G401.6 (cell line): Measurements from ENCODE around the gene RASGRF2.
"Not testable (repeated sequence)": the region's sequence is repeated elsewhere in the genome, so short reads cannot be mapped to it uniquely, and the experiment has no call there.

ENCODE experiments used
- FAIRE-seq: peaks from 2 replicates; lab custom pipeline; 2012; peaks lifted over from hg19 to GRCh38; lab: Jason Lieb, UNC

Gene RASGRF2

DNA sequence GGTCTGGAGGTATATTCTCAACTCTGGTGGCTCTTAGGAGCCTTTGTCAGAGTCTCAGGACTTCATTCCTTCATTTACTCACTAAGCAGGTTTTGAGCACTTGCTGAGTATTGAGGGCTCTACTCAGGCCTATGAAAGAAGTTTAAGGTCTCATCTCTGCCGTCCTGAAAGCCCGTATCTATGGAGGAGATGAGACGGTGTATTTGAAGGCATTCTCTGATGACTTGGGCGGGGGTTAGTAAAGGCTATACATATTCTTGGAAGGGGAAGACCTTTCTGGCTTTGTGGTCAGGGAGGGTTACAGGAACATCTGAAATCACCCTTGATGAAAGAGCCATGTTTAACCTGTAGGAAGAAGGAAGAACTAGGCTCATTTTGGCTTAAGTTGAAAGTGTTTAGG, 21.9 kb downstream of the RASGRF2 start:
- FAIRE-seq, result no peak

DNA sequence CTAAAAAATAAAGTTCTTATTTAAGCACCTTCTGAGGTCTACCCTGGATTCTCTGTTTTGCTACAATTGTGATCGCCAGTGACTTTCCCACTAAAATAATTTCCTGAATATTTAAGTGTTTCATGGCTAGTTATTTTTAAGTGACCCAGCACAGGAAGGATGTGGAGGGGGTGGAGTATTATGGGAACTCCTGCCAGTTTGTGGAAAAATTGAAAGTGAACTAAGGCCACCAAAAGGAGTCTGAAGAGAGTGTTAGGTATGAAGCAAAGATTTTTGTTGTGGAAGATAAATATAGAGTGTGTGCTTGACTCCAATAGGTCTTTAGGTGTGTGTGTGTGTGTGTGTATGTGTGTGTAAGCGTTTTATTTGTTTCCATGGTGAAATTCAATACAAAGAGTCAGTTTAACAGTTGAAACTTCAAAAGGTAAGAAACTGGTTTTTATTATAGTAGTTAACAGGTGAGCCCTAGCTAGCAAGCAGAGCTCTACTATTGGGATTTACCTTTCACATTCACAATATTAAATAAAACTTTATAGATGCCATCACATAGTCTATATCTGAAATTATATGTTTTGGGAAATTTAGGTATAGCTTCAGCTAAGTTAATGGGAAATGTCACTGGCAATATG, 25.6 kb downstream of the RASGRF2 start:
- FAIRE-seq, result no peak

DNA sequence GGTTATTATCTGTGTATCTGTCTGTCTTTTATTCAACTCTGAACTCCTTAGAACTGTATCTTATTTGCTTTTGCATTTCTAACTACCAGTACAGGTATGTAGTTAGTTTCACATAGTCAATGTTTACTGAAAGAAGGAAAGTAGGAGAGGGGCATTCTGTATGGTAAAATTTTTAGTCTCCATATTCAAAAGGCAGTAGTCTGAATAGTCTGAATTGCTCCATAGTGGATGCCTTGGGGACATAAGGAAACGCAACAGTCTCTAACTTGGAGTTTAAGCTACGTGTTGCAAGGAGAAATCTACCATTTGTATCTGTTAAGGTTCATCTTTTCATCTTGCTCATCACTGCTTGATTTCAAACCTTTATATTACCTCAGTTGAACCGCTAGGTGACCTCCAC, 26.2 kb downstream of the RASGRF2 start:
- no peak for FAIRE-seq

DNA sequence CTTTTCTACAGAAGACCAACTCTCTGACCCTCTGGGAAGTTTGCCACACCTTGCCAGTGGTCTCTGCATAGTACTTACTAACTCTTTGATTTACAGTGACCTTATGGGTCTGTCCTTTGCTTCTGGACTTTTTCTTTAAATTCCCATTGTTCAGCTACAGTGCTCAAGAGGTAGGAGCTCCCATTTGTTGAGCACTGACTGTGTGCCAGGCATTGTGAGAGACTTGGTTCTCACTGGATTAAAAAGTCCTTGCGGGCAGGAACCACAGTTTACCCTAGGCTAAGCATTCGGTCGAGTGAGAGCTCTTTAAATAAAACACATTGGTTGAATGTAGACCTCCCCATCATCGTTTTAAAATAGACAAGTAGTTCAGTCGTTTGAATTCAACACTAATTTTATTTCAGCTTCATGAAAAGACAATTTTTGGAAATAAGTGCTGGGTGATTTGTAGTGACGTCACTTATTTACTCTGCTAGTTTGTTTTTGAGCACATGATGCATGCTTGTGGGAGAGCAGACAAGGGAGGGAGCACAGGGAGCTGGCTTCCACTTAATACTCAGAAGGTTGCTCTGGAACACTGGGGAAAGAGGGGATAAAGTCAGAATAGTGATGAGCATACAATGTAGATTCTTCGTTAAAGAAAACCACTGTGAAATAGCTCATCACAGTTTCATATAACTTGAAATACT, 27.1 kb downstream of the RASGRF2 start:
- no peak for FAIRE-seq

DNA sequence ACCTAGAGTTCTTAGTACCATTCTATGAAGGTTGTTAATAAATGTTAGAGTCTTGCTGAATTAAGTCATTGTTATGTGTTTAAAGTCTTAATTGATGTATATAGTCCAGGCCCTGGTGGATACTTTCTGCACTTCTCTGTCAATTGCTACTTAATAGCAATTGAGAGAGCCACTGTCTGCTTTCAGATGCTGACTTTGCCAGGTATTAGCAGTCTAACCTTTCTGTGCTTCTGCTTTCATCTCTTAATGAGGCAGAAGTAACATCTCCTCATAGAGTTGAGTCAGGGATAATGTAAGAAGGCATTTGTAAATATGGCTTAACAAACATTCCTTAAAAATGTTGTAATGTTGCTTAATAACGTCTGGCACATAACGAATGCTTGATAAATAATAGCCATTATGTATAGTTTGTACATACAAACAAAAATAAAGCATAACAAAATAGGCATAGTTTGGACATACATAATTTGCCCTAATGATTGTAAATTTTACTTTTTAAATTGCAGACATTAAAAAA, 28.3 kb downstream of the RASGRF2 start:
- no peak for FAIRE-seq

DNA sequence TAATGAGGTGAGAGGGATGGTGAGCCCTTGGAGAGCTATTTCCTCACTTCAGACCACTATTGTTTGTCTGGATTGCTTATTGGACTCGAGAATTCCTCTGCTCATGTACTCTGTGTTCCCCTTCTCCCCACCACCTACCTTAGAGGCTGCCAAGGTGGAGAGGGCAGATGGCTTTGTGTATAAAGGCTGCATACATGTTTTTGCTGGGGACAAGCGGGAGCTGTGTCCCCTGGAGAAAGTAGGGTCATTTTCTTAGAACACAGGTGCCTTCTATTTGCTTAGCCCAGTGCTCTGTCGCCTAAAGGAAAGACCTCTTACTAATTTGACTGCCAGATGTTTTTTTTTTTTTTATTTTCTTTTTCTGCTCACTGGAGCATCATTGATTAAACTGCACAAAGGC, 29.7 kb downstream of the RASGRF2 start:
- FAIRE-seq, result no peak

DNA sequence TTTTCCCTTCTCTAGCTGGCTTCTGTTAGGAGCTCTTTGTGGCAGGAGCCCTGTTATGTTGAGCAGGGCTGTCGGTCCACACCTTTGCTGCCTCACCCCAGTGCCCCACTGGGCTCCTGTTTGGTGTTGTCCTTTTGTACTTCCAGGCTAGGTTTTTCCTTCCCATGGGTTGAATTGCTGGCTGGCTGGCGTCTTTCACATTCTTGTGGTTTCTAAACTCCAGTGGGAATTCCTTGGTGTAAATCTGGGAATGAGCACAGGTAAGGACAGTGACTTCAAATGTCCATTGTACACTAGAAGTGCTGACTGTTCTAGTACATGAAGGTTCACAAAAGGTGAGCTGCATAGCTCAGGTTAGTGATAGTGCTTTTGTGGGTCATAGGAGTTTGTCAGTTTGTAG, 30.4 kb downstream of the RASGRF2 start:
- no peak for FAIRE-seq

DNA sequence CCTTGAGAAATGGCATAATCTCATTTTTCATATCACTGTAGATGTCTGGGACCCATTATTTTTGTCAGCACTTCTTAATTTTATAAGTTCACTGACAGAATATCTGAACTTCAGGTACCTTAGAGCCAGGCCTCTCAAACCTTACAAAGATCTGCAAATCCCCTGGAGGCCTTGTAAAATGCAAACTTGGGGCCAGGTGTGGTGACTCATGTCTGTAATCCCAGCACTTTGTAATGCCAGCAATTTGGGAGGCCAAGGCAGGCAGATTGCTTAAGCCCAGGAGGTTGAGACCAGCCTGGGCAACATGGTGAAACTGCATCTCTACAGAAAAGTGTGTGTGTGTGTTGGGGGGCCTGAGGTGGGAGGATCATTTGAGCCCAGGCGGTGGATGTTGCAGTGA, 30.8 kb downstream of the RASGRF2 start:
- peak; percentile 25 for FAIRE-seq

DNA sequence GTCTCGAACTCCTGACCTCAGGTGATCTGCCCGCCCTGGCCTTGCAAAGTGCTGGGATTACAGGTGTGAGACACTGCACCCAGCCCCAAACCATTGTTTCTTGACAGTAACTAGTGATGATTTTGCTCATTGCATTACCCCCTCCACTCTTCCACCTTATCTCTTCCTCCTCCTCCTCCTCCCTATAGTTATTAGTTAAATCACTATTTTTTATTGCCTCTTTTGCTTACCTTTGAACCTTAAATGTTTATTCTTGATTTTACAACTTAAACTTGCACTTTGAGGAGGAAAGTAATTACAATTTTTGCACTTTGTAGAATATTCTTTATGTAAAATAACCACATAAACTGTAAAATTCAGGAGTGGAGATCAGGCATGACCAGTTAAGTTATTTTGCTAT, 35.7 kb downstream of the RASGRF2 start:
- no peak for FAIRE-seq

DNA sequence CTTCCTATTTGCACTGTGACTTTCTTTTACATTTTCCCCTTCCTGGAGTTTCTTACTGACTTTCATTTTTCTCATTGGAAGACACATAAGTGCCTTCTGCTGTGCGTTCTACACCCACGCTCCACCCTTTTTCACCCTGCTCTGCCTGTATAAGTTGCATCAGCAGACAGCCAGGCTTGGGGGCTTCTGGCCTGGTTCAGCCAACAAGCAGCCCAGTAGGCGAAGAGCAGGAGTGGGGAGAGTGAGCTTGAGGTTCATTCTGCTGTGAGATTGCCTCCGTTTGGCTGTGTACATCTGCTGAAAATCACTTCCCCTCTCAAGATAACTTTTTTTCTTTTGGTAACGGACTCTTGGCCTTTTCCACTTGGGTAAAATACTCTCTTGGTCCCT, 38.4 kb downstream of the RASGRF2 start:
- FAIRE-seq, result no peak

DNA sequence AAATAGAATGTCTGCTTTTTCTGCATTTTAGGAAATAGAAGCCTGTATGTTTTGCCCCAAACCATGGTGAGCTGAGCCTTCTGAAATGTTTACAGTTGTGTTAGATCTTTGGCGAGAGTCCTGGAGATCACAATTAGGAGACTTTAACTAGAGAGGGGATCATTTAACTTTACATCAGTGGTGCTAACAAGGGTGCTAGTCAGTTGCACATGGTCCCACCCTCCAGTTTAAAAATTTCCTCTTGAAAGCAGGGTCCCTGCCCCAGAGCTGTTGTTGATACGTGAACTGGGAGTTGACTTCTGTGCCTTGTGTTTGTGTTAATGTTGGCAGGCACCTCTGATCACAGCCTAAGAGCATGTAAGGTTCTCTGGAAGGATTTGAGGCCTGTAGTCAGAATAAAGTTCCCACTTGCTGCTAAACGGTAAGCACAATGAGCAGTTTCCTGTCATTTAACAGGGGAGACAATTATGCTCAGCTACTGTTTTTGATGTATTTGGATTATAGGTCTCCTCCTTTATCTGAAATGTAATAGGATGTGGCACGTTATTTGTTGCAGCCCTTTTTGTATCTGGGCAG, 43.7 kb downstream of the RASGRF2 start:
- no peak for FAIRE-seq

DNA sequence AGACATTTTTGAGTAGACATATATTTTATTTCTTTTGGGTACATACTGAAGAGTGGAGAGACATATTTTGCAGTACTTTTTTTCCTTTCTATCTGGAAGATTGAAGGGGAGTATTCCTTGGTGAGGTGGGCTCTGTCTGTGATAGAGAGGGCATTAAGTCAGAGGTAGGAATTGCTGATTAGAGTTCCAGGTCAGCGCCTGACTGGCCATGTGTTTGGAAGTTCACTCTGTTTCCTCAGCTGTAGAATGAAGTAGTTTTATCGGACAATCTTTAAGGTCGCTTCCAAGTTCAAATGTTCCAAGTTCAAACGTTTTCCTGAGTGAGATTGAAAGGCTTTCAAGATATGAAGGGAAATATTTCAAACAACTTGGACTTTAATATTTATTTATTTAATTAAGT, 45.5 kb downstream of the RASGRF2 start:
- FAIRE-seq, result no peak

DNA sequence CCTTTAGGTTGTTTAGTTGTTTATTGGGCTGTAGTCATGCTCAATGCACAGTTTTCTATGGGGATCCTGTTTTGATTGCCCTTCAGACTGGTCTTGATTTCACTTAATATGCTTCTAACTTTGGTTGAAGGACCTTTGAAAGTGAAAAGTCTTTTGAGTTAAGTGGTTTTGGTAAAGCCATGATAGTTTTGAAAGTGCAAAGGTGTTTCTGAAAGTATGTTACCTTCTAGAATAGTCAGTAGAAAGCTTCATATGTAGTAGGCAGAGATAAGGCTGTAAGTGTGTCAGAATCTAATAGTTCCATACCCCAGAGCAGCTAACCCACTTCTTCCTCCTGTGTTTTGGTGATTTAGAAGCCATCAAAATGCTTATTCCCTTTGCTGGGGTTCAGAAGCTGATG, 46.1 kb downstream of the RASGRF2 start:
- FAIRE-seq, result no peak

DNA sequence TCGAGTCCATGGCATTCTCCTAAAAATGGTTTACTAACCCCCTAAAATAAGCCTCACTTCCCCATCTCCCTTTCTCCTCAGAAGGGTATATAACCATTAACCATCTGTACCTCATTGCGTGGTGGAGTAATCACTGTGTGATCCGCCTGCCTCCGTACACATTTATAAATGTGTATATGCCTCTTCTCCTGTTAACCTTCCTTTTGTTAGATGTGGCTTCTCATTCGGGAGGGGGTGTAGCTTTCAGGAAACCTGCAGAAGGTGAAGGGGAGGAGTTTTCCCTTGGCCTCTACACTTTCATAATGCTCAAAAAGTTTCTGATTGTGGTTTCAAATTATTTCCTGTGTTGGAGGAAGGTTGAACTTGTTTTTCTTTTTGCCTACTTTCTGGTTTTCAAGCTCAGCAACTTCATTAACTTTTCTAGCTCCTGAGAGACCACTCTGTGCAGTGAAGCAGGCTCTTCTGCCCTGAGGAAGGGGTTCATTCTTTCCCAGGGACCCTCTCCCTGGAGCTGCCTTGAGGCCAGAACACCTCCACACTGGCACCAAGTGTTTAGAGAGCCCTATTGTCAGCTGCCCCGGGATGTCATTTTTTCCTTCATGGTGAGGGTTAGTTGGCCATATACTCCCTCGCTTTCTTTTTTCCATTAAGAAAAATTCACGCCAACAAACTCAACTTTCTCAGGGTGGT, 46.9 kb downstream of the RASGRF2 start:
- FAIRE-seq, result no peak

DNA sequence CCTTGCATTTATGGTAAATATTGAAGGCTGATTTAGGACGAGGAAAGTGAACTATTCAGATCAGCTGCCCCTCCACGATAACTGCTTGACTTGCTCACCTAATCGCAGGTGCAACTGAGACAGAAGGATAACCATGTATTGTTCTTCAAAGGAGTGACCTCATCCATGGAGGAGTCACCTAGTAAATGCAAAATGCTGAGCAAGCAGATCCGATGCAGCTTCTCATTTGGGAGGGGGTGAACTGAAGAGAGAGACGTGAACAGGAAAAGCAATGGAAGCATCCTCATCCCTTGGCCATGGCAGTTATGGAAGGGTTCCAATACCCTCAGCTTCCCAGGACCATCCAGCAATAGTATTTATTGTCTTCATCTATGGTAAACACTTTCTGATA, 47.5 kb downstream of the RASGRF2 start:
- FAIRE-seq, result no peak

DNA sequence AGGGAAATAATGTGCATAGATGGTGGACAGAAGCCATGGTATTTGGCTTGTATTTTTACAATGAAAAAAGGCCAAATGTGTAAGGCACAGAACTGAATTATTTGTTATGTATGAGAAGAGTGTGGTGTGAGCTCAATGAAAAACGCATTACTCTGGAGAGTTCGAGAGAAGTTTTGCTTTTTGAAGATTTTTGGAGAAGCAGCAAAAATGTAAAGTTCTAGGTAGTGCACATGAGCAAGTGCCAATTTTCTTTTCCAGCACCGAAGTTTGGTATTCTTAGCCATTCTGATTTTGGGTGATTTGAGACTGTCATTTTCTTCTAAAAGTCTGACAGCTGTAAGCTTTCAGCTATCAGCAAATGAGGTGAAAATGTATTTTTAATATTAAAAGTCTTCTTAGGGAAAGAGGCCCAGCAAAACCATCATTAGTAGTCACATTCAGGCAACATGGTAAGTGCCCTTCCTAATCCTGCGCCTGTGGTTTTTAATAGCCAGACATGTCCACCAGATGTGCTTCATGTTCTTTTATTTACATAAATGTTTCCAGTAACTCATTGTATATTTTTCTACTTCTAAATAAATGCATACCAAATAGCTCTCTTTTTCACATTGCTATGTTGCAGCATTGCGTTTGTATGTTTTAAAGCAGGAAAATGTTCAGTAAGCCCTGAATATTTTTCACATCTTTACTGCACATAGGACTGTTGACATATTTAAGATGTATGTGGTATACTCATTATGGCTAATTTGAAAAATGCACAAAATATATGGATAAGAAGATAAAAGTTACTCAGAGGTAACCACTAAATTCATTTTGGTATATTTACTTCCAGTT, 50.4 kb downstream of the RASGRF2 start:
- no peak for FAIRE-seq

DNA sequence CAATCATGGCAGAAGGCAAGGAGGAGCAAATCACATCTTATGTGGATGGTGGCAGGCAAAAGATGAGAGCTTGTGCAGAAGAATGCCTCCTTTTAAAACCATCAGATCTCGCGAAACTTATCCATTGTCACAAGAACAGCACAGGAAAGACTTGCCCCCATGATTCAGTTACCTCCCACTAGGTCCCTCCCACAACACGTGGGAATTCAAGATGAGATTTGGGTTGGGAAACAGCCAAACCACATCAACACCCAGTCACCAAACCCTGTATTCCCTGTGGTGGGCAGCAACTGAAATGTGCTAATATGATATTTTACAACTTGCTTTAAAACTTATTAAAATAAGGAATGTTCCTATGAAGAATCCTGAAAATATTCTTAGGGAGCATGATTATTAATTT, 54.2 kb downstream of the RASGRF2 start:
- FAIRE-seq, result no peak

DNA sequence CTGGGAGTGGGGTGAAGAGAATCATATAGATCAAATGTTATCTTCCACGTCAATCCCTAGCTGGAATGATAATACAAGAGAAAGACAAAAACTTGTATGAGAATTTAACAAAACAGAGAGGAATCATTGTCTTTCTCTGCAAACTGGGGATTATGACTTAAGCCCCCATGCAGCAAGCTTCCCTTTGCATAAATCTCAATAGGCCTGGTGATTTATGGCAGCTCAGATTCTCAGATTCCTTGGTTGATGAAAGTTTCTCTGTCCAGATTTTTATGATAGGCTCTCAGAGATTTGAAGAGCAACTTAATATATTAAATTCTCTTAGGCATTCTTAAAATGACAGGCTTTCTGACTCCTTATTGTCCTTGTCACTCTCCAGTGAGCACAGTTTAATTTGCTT, 56.0 kb downstream of the RASGRF2 start:
- no peak for FAIRE-seq

DNA sequence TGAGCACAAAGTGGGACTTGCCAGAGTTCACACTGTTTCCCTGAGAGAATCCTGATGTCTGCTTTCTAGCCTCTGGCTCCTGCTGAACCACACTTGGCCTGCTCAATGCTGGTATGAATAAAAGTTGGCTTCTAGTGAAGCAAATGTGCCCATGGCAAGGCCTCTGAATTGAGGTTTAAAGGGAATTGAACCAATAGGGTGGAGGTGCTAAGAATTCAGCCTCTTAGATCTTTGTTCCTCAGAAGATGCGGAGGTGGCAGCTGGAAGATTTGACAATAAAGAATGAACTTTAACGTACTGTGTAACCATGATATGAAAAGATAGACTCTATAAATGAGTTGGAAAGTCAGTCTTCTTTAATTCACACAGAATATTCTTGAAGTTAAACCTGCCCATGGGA, 57.2 kb downstream of the RASGRF2 start:
- FAIRE-seq, result no peak

DNA sequence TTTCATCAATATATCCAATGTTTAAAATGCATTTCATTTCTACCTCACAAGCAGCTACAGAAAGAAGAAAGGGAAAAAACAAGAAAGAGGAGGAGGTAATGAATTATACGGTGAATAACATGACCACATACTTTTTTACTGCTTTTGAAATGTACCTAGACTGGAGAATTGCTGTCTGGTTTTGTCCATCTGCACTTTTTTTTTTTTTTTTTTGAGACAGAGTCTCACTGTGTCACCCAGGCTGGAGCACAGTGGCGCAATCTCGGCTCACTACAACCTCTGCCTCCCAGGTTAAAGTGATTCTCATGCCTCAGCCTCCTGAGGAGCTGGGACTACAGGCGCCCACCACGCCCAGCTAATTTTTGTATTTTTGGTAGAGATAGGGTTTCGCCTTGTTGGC, 58.4 kb downstream of the RASGRF2 start:
- not testable (repeated sequence) for FAIRE-seq

DNA sequence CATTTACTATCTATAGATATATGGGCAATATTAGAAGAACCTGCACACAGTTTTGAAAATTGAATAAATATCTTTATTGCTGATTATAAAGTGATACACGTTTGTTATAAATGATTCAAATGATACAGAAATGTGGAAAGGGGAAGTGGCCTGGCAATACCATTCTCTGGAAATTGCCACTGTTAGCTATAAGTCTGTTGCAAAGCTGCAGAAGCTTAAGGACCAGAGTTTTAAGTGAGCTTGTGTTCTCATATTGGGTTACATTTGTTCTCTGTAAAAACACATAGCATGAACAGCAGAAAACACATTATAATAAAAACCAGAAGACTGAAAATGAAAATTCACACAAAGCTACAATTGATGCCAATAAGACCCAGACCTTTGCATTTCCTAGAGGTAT, 59.6 kb downstream of the RASGRF2 start:
- no peak for FAIRE-seq

DNA sequence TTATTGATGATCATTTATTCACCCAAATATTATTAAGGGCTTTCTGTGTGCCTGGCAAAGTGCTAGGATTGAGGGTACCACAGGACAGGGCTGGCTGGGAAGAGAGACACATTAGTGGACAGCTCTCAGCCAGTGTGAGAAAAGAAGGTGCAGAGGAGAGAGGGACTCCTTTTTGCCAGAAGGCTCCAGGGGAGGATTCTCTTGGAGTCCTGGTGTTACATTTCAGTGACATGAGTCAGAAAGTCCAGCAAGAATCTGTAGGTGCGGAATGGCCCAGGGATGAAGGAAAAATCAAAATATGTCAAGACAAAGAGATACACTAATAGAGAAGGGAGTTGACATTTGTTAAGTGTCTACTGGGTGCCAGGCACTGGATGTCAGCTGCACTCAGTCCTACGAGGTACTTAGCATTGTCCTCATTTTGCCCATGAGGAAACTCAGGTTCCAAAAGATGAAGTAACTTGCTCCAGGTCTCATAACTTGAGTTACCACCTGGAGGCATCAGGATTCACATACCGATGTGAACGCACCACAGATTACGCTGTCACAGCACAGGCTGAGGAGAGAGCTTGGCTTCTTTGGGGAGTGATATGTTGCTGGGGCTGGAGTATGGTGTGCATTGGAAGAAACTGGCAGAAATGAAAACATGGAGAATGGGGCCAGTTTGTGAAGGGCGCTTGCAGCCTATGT, 60.5 kb downstream of the RASGRF2 start:
- no peak for FAIRE-seq
